ENCODE results near the gene FAIM2.

- TF ChIP-seq CTCF (IDR thresholded peaks at IDR 0.05; ENCODE audit: low read depth, low read length) = no peak
- no peak for TF ChIP-seq EZH2phosphoT487 (IDR thresholded peaks at IDR 0.05; ENCODE audit: low read depth)
Measured at GRCh38 chr12:49923880-49924556, 20.3 kb upstream of the FAIM2 start.

Measured in OCI-LY3 (cell line).